GM18519 (cell line): Measurements from ENCODE around the gene SLC49A4.
"Not testable (repeated sequence)": the region's sequence is repeated elsewhere in the genome, so short reads cannot be mapped to it uniquely, and the experiment has no call there.

Source experiments
- ATAC-seq: cut with Tn5 transposase; IDR thresholded peaks from one replicate; pipeline ENCODE4 v1.9.1; 2021; ENCODE audit warnings: mild to moderate bottlenecking, moderate library complexity; ENCODE audit not compliant: unreplicated experiment, low FRiP score

Gene SLC49A4

GRCh38 chr3:122794779-122795673 lies at the start of gene SLC49A4:
TSS of gene SLC49A4 (plus strand) at chr3:122795069. CDS start at chr3:122795193, 124 bp downstream.
- ATAC-seq: peak; percentile 69

- ATAC-seq: no peak
These were observed 49.4 kb upstream of the SLC49A4 start for GRCh38 chr3:122745369-122746021.

- not testable (repeated sequence) for ATAC-seq
These were observed 47.6 kb upstream of the SLC49A4 start for GRCh38 chr3:122747295-122747694.

- no peak for ATAC-seq
These were observed 46.5 kb upstream of the SLC49A4 start for GRCh38 chr3:122748347-122748746.

- ATAC-seq: no peak
These were observed 39.9 kb upstream of the SLC49A4 start for GRCh38 chr3:122754929-122755328.

- no peak for ATAC-seq
These were observed 39.4 kb upstream of the SLC49A4 start for GRCh38 chr3:122755491-122755890.

- no peak for ATAC-seq
These were observed 35.9 kb upstream of the SLC49A4 start for GRCh38 chr3:122758877-122759560.

GRCh38 chr3:122760453-122761271 lies 34.2 kb upstream of the SLC49A4 start:
- ATAC-seq: no peak

GRCh38 chr3:122766430-122766829 lies 28.4 kb upstream of the SLC49A4 start:
- ATAC-seq: no peak

- no peak for ATAC-seq
These were observed 27.1 kb upstream of the SLC49A4 start for GRCh38 chr3:122767540-122768372.

GRCh38 chr3:122770521-122771202 lies 24.2 kb upstream of the SLC49A4 start:
- ATAC-seq: no peak

GRCh38 chr3:122772827-122773226 lies 22.0 kb upstream of the SLC49A4 start:
- no peak for ATAC-seq

- ATAC-seq: no peak
These were observed 20.8 kb upstream of the SLC49A4 start for GRCh38 chr3:122773944-122774509.

GRCh38 chr3:122774564-122774963 lies 20.3 kb upstream of the SLC49A4 start:
- ATAC-seq: no peak

- ATAC-seq: no peak
These were observed 18.0 kb upstream of the SLC49A4 start for GRCh38 chr3:122776675-122777468.

- ATAC-seq: no peak
These were observed 17.3 kb upstream of the SLC49A4 start for GRCh38 chr3:122777563-122777962.

- ATAC-seq: no peak
These were observed 12.1 kb upstream of the SLC49A4 start for GRCh38 chr3:122782804-122783203.

GRCh38 chr3:122784436-122784835 lies 10.4 kb upstream of the SLC49A4 start:
- no peak for ATAC-seq
